ENCODE data around the gene CBL. TPM values are rescaled to one million over a fixed set of nuclear protein-coding genes. Genes with fewer than 3 reads are reported as not detected.
A peak's percentile ranks its signal among the peaks of the same experiment; 100 is the strongest.

Gene CBL
- total and polyA plus RNA-seq, 10 of the 15 experiments (the other 5 are each of a cell fraction or from before 2014, with no cell fraction given) = 3.9 to 27.1 (median 9.5) TPM

GRCh38 chr11:119334174-119334930 lies 128.2 kb downstream of the CBL start, which contains the start of gene RNF26 (continued):
- TF ChIP-seq RAD51 (IDR thresholded peaks at IDR 0.05) (no peak), NFYB (IDR thresholded peaks at IDR 0.05; ENCODE audit: insufficient read depth, low read depth, low read length) (peak; percentile 98), ATF7 (IDR thresholded peaks at IDR 0.05; ENCODE audit: low read depth) (no peak), KAT2A (conservative IDR thresholded peaks at IDR 0.05; ENCODE audit: control insufficient read depth, low read depth, low read length) (no peak), STAT3 (IDR thresholded peaks at IDR 0.05; ENCODE audit: low read depth, low read length) (no peak), HDAC2 (IDR thresholded peaks at IDR 0.05) (no peak), ASH2L (IDR thresholded peaks at IDR 0.05; ENCODE audit: borderline replicate concordance, low read depth) (no peak), NFIC (IDR thresholded peaks at IDR 0.05; ENCODE audit: low read depth, low read length) (no peak; the same call in 1 of the 2 replicates), ZSCAN29 (IDR thresholded peaks at IDR 0.05) (no peak), RELB (IDR thresholded peaks at IDR 0.05; ENCODE audit: low read depth) (peak; percentile 94), NRF1 (conservative IDR thresholded peaks at IDR 0.05; ENCODE audit: low read depth, low read length) (no peak), ZBTB40 (IDR thresholded peaks at IDR 0.05; ENCODE audit: borderline replicate concordance) (no peak), RB1 (IDR thresholded peaks at IDR 0.05; ENCODE audit: borderline replicate concordance) (no peak), BRCA1 (IDR thresholded peaks at IDR 0.05; ENCODE audit: low read depth, low read length) (no peak), TARDBP (IDR thresholded peaks at IDR 0.05; ENCODE audit: borderline replicate concordance) (no peak), ZNF384 (IDR thresholded peaks at IDR 0.05; ENCODE audit: borderline replicate concordance, low read depth, low read length) (no peak), MXI1 (IDR thresholded peaks at IDR 0.05; ENCODE audit: low read depth, low read length) (peak; percentile 92), ZNF274 (IDR thresholded peaks at IDR 0.05; ENCODE audit: insufficient read depth, insufficient read length) (no peak), CREB1 (IDR thresholded peaks at IDR 0.05; ENCODE audit: low read depth) (peak; percentile 96), IRF4 (IDR thresholded peaks at IDR 0.05; ENCODE audit: low read depth, low read length) (no peak), CHD1 (IDR thresholded peaks at IDR 0.05; ENCODE audit: low read depth, low read length) (no peak), YBX1 (IDR thresholded peaks at IDR 0.05) (no peak), TAF1 (IDR thresholded peaks at IDR 0.05; ENCODE audit: borderline replicate concordance, low read depth, low read length) (peak; percentile 88), RCOR1 (conservative IDR thresholded peaks at IDR 0.05; ENCODE audit: low read depth, low read length) (no peak)
- TF ChIP-seq, protein P1, sequence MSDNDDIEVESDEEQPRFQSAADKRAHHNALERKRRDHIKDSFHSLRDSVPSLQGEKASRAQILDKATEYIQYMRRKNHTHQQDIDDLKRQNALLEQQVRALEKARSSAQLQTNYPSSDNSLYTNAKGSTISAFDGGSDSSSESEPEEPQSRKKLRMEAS (IDR thresholded peaks at IDR 0.05; ENCODE audit: low read depth, low read length) = 0 out of 2 replicates have a peak, but pooled peaks have one; percentile 18
- TF ChIP-seq, protein P2, sequence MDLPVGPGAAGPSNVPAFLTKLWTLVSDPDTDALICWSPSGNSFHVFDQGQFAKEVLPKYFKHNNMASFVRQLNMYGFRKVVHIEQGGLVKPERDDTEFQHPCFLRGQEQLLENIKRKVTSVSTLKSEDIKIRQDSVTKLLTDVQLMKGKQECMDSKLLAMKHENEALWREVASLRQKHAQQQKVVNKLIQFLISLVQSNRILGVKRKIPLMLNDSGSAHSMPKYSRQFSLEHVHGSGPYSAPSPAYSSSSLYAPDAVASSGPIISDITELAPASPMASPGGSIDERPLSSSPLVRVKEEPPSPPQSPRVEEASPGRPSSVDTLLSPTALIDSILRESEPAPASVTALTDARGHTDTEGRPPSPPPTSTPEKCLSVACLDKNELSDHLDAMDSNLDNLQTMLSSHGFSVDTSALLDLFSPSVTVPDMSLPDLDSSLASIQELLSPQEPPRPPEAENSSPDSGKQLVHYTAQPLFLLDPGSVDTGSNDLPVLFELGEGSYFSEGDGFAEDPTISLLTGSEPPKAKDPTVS (IDR thresholded peaks at IDR 0.05; ENCODE audit: low read depth, low read length) = no peak

Measured in GM12878 (cell line).